Mucosa of stomach (tissue), 1 donor: Measurements from ENCODE around the gene AR.

Experiments used
- H3K27me3 ChIP-seq: one replicate; pipeline ENCODE4 v1.7.0; 2013; ENCODE audit warnings: mild to moderate bottlenecking, low read length; ENCODE audit not compliant: control insufficient read depth, insufficient read depth
- H3K36me3 ChIP-seq: one replicate; pipeline ENCODE4 v1.7.0; 2013; ENCODE audit warnings: low read length; ENCODE audit not compliant: control insufficient read depth, insufficient read depth
- H3K4me1 ChIP-seq: one replicate; pipeline ENCODE4 v1.7.0; 2013; ENCODE audit warnings: mild to moderate bottlenecking, low read length; ENCODE audit not compliant: control insufficient read depth, insufficient read depth
- H3K4me3 ChIP-seq: one replicate; pipeline ENCODE4 v1.7.0; 2013; ENCODE audit warnings: low read length
- H3K9ac ChIP-seq: one replicate; pipeline ENCODE4 v1.7.0; 2013; ENCODE audit warnings: mild to moderate bottlenecking, low read length, moderate library complexity
- H3K9me3 ChIP-seq: one replicate; pipeline ENCODE4 v1.7.0; 2013; ENCODE audit warnings: mild to moderate bottlenecking, low read length, moderate library complexity; ENCODE audit not compliant: control insufficient read depth
- donor health status: Pancreatic carcinoma.

Gene AR

DNA sequence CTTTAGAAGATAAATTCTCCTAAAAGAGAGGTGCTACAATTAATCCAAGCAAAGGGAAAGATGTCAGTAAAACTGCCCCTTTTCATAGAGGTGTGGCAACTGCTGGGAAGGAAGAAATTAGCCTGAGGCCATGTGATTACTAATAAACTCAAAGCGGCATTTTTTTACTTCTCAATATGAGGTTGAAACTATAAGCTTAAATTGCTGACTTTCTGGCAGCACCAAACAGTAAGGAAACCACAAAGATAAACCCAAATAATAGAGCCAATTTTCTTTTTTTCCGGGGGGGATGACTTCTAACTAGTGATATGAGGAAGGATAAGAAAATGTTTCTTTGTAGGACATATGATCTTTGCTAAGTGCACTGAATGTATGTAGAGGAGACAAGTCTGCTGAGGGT, 30.9 kb downstream of the AR start:
- no peaks in the 10 kb centered on the region for H3K9me3 ChIP-seq
- no peak overlapping the region for H3K4me3 ChIP-seq
- H3K36me3 ChIP-seq = no peaks in the 10 kb centered on the region
- H3K27me3 ChIP-seq = no peaks in the 10 kb centered on the region
- H3K9ac ChIP-seq = no peak overlapping the region
- no peaks in the 10 kb centered on the region for H3K4me1 ChIP-seq

DNA sequence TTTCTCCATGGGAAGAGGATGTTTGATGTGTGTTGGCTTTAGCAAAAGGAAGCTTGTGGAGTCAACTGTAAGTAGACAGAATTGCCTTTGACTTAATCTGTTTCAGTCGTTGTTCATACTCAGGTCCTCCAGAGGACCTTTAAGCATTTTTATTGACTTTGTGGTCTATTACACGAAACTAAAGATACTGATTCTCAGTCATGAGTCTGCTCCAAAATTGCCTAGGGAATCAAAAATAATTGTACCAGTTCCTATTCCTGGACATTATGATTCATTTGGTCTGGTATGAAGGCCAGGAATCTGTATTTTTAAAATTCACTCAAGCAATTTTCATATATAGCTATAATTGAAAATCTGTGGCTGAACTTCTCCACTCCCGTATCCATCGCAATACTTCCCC, 38.6 kb downstream of the AR start:
- Histone ChIP-seq H3K4me3 (no peak overlapping the region), H3K4me1 (no peaks in the 10 kb centered on the region), H3K27me3 (no peaks in the 10 kb centered on the region), H3K9me3 (no peaks in the 10 kb centered on the region), H3K36me3 (no peaks in the 10 kb centered on the region), H3K9ac (no peak overlapping the region)

DNA sequence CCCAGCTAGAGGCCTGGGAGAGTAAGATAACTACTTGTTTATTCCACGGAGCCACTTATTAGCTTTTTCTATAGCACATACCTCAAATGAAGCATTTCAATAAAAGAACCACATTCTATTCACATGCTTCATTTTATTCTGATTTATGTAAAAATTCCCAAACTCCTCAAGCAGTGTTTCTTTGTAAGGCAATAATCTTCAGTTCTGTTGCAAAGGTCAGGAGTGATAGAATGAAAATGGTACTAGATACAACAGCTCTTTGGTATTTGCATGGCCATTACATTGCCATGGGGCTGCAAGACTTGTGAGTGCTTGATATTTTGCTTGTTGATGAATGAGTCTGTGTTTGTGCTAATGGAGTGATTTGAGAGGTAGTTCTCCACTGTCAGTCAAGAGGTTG, 39.4 kb downstream of the AR start:
- Histone ChIP-seq H3K4me1 (no peaks in the 10 kb centered on the region), H3K27me3 (no peaks in the 10 kb centered on the region), H3K36me3 (no peaks in the 10 kb centered on the region), H3K9me3 (no peaks in the 10 kb centered on the region), H3K4me3 (no peak overlapping the region), H3K9ac (no peak overlapping the region)

DNA sequence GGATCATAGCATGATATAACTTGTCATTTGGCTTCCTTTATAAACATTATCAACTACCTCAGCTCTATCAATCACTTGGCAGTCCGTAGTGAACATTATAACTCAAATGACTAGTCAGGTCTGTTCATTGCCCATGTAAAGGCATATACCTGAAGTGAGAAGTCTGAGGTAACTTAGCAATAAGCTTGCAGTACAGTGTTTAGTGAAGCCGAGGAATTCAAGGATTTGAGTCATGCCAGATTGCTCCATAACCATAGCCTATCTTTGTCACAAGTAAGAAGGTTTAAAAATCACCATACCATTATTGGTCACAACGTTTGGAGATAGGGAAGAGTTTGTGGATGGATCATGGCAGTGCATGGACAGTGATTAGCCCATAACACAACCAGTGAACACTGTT, 41.6 kb downstream of the AR start:
- Histone ChIP-seq H3K4me1 (no peaks in the 10 kb centered on the region), H3K9me3 (no peaks in the 10 kb centered on the region), H3K36me3 (no peaks in the 10 kb centered on the region), H3K27me3 (no peaks in the 10 kb centered on the region), H3K9ac (no peak overlapping the region), H3K4me3 (no peak overlapping the region)

DNA sequence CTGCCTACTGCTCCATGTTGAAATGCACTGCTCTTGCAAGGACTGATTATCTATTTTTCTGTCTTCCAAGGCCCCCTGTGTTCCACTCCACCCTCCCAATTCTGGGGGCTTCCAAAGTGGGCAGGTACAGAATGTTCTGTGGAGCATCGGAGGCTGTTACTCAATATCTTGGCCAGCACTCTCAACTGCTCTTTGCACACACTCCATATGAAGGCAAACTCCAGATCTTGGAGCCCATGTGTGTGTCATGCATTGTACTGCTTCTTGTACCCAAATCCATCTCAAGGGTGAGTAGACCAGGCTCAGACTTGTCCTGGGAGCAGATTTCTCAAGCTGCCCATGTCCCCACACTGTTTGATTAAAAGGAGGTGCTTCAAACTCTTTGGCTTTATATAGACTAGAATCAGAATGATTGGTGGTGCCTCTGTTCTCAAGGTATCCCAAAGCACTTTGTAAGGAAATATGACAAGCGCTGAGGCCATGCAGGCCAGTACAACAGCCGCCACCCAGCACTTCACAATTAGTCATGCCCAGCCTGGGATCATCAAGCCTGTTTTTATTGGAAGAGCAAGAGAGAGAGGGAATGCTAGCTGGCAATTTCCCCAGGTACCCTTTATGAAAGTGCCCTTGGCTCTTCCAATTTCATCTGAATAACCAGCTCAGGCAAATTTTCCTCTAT, 44.3 kb downstream of the AR start:
- Histone ChIP-seq H3K36me3 (no peaks in the 10 kb centered on the region), H3K4me3 (no peak overlapping the region), H3K9me3 (no peaks in the 10 kb centered on the region), H3K9ac (no peak overlapping the region), H3K4me1 (no peaks in the 10 kb centered on the region), H3K27me3 (no peaks in the 10 kb centered on the region)

DNA sequence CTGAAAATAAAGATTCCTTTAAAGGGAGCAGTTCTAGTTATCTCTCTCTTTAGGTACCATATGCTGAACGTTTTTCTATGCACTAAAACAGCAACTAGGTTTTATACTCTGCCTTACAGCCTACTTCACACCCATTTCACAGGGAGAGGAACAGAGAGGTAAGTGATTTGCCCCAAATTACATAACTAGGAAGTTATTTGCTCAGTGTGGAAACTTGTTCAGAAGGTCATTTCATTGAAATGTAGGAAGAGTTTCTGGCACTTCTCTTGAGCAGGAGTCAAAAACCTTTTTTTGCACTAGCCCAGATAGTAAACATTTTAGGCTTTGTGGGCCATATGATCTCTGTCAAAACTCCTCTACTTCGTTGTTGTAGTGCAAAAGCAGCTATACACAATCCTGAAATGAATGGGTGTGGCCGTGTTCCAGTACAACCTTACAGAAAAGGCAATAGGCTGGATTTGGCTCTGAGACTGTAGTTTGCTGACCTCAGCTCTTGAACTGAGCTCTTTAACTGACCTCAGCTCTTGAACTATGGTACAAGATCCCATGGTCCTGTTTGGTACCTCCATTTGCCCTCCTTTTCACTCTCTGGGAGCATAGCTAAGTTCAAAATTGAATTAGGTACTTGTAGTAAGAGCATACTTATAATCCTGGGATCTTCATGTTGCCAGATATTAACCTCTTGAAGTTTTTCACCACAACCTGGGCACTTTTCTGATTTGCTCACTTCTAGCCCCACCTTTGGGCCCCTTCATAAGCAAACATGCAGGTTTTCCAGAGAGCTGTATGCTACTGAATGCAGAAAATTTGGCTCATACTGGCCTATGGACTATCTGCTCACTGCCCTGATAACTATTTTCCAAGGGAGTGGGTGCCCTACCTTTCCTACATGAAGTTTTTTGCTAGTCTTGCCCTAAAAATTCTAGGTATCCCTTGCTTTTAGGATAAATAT, 53.3 kb downstream of the AR start:
- H3K9ac ChIP-seq = no peak overlapping the region
- no peaks in the 10 kb centered on the region for H3K36me3 ChIP-seq
- H3K4me3 ChIP-seq = no peak overlapping the region

DNA sequence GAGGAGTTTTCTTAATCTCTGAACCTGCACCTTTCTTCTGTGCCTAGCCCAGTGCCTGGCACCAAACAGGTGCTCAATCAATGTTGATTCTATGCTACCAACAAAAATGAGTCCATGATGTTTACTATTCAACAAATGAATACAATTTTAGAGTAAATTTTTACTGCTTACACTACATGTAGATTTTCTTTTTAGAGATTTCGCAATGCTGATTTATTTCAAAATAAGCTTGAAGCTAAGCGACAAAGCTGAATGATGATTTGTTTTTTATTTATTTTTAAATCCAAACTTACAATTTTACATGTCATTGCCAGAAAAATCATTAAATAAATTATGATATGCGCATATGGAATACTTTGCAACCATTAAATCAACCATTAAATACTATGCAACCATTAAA, 55.7 kb downstream of the AR start:
- Histone ChIP-seq H3K4me1 (no peaks in the 10 kb centered on the region), H3K36me3 (no peaks in the 10 kb centered on the region), H3K27me3 (no peaks in the 10 kb centered on the region), H3K9ac (no peak overlapping the region), H3K4me3 (no peak overlapping the region), H3K9me3 (no peaks in the 10 kb centered on the region)

More for the DNA sequence above, 53.3 kb downstream of the AR start:
- no peaks in the 10 kb centered on the region for H3K4me1 ChIP-seq
- no peaks in the 10 kb centered on the region for H3K27me3 ChIP-seq
- no peaks in the 10 kb centered on the region for H3K9me3 ChIP-seq

DNA sequence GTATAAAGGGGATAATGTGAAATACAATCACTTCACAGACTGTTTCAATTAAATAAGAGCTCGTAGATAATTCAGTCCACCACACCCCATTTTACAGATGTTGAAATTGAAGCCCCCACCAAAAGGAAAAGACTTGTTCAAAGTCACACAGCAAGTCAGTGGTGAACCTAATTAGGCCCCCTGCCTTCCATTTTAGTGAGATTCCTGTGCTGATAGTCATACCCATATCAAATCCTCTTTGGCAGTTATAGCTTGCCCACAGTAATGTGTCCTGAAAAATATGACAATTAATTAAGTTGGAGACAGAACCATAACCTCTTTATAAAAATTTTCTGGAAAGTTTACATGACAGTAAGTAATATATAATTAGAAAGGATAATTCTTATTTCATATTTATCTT, 58.0 kb downstream of the AR start:
- H3K4me3 ChIP-seq = no peak overlapping the region
- H3K4me1 ChIP-seq = no peaks in the 10 kb centered on the region
- H3K36me3 ChIP-seq = no peaks in the 10 kb centered on the region
- no peaks in the 10 kb centered on the region for H3K27me3 ChIP-seq
- H3K9me3 ChIP-seq = no peaks in the 10 kb centered on the region
- H3K9ac ChIP-seq = no peak overlapping the region

DNA sequence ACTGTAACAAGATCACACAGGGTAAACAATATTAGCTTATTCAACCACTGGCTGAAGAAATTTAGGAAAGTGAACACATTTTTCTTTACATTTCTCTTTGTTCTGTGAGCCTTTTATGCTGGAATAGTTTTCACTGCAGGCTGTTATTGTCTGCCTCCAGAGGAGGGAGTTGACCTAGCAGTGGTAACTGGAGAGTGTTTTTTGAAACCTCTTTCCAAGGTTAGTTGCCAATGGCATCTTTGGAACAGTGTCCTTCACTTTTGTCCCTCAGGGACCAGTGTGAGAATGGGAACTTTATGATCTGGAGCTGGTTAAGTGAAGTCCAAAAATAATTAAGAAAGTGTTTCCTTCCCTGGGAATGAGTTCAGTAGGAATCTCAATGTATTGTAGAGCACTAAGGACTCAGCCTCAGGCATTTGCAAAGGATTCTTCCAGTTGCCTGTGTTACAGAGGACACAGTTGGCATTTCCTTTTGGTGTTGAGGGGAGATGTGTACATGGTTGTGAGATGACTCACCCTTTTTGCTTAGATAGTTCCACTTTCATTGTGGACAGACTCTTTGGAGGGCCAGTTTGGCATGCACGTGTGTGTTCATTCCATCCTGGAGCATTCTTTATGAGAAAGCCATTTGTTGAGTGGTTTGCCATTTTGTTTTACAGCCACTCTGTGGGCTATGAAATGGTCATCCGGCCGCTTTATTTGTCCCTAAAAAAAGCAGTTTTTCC, 61.3 kb downstream of the AR start:
- no peaks in the 10 kb centered on the region for H3K9me3 ChIP-seq
- H3K9ac ChIP-seq = no peak overlapping the region
- H3K27me3 ChIP-seq = no peaks in the 10 kb centered on the region
- H3K4me1 ChIP-seq = no peaks in the 10 kb centered on the region
- no peak overlapping the region for H3K4me3 ChIP-seq
- no peaks in the 10 kb centered on the region for H3K36me3 ChIP-seq

DNA sequence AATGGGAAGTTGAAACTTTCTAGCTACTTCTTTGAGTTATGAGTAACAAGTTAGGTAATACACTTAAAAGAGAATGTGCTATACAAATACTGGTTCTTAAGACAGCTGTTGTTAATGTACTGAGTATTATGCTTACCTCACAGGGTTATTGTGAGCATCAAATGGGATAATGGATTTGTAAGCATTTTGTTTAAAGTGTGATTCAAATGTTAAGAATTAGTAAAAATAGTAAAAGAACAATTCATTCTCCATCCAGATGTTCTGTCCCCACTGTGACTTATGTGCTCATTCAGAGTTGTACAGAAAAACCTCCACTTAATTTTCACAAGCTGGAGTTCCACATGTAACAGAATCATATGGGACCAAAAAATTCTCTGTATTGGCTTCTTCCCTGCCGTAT, 63.6 kb downstream of the AR start:
- Histone ChIP-seq H3K9me3 (no peaks in the 10 kb centered on the region), H3K9ac (no peak overlapping the region), H3K4me1 (no peaks in the 10 kb centered on the region), H3K4me3 (no peak overlapping the region), H3K36me3 (no peaks in the 10 kb centered on the region), H3K27me3 (no peaks in the 10 kb centered on the region)

DNA sequence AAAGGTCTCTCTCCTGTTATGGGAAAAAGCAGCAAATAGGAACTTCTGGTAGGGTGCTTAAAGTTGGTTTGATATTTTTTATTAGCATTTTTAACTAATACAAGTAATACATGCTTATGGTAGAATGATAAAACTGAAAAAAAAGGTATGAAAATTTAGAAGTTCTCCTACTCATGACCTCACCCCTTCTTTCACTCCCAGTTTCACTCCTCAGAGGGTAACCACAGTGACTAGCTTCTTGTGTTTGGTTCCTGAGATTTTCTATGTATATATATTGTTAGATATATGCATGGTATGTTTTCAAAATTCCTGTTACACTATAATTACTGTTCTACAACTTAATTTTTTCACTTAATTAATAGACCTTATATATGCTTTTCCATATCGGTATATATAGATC, 66.5 kb downstream of the AR start:
- no peaks in the 10 kb centered on the region for H3K27me3 ChIP-seq
- H3K36me3 ChIP-seq = no peaks in the 10 kb centered on the region
- H3K4me3 ChIP-seq = no peak overlapping the region
- H3K4me1 ChIP-seq = no peaks in the 10 kb centered on the region
- H3K9me3 ChIP-seq = no peaks in the 10 kb centered on the region
- no peak overlapping the region for H3K9ac ChIP-seq

DNA sequence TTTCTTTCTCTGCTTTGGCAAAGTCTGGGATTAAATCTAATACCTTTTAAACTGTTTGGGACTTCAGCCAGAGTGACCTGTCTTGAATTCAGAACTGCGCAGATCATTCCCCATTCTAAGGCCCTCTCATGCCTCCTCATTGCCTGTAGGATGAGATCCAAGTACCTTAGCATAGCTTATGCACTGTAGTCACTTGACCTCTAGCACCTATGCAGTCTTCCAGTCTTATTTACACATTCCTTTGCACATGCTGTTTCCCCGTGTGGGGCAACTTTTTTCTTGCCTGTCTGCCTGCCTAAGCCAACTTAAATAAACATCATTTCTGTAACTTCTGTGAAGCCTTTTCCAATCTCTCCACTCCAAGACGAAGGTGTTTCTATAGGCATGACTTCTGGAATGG, 68.4 kb downstream of the AR start:
- H3K9me3 ChIP-seq = no peaks in the 10 kb centered on the region
- H3K4me3 ChIP-seq = no peak overlapping the region
- no peaks in the 10 kb centered on the region for H3K4me1 ChIP-seq
- H3K27me3 ChIP-seq = no peaks in the 10 kb centered on the region
- no peaks in the 10 kb centered on the region for H3K36me3 ChIP-seq
- no peak overlapping the region for H3K9ac ChIP-seq
